Measurements from ENCODE around the gene PDGFB. TPM values are rescaled to one million over a fixed set of nuclear protein-coding genes. Genes with fewer than 3 reads are reported as not detected.

The PDGFB gene
- total RNA-seq, 1 donor from 2014 or later, result 10.9 TPM

- DNase-seq, result no peak
These were observed 8.8 kb upstream of the PDGFB start for GRCh38 chr22:39253435-39254070.

GRCh38 chr22:39252461-39253434 lies 8.0 kb upstream of the PDGFB start:
- DNase-seq, result no peak

- DNase-seq, result no peak
These were observed 7.1 kb upstream of the PDGFB start for GRCh38 chr22:39251762-39252460.

GRCh38 chr22:39250838-39251237 lies 6.1 kb upstream of the PDGFB start:
- DNase-seq, result no peak

GRCh38 chr22:39250131-39250530 lies 5.3 kb upstream of the PDGFB start:
- no peak for DNase-seq

GRCh38 chr22:39249086-39249704 lies 4.4 kb upstream of the PDGFB start:
- no peak for DNase-seq

- DNase-seq, result no peak
These were observed 3.5 kb upstream of the PDGFB start for GRCh38 chr22:39248254-39248653.

GRCh38 chr22:39247361-39247760 lies 2.6 kb upstream of the PDGFB start:
- DNase-seq, result no peak

- no peak for DNase-seq
These were observed 2.0 kb upstream of the PDGFB start for GRCh38 chr22:39246690-39247332.

GRCh38 chr22:39246217-39246616 lies 1.4 kb upstream of the PDGFB start:
- no peak for DNase-seq

- DNase-seq, result no peak
These were observed 603 bp upstream of the PDGFB start for GRCh38 chr22:39245130-39246039.

- DNase-seq, result no peak
These were observed 666 bp downstream of the PDGFB start for GRCh38 chr22:39244136-39244495.

GRCh38 chr22:39243439-39244135 lies 1.2 kb downstream of the PDGFB start:
- DNase-seq, result no peak

GRCh38 chr22:39242595-39243438 lies 2.0 kb downstream of the PDGFB start:
- no peak for DNase-seq

- DNase-seq, result no peak
These were observed 2.8 kb downstream of the PDGFB start for GRCh38 chr22:39241794-39242594.

GRCh38 chr22:39240831-39241793 lies 3.7 kb downstream of the PDGFB start:
- DNase-seq, result no peak

Data from skin of body (tissue), 2 donors.